K562 (cell line): ENCODE measurements around the gene PLOD1. TPM values are rescaled to one million over a fixed set of nuclear protein-coding genes. Genes with fewer than 3 reads are reported as not detected.

Source experiments
- ATAC-seq: fragments of 200-7000 bp; cut with Tn5 transposase; 3 replicates; pipeline ENCODE4 v1.9.1; 2020; ENCODE audit warnings: moderate library complexity
- BruUV-seq: library from RNA; stranded (reverse); fragments of 400-500 nt; replicated peaks from 2 replicates; lab custom pipeline; 2021; lab: Mats Ljungman, UMichigan
- CTCF ChIA-PET: fragments of 300-600 bp; formaldehyde crosslinking; extraction: SDS; loops from one replicate; lab custom pipeline; 2021; ENCODE audit warnings: low intra/inter-chr PET ratio; lab: Yijun Ruan, JAX
- POLR2A ChIA-PET: fragments of 300-600, 350-650 bp; sonication (Branson Sonifier 250); formaldehyde crosslinking; extraction: SDS; loops from one replicate; lab custom pipeline; 2021; ENCODE audit warnings: antibody characterized with exemption, inconsistent platforms; lab: Yijun Ruan, JAX
- DNase-seq, 4 experiments: peaks; one replicate each; pipeline versions ENCODE4 v3.0.0 to v3.0.0-alpha.2; 2011 to 2018; ENCODE audit warnings: low spot score in 3 of 4, mixed read lengths in 3 of 4; ENCODE audit errors: extremely low read depth in 1 of 4
- FAIRE-seq: peaks from 2 replicates; lab custom pipeline; 2011; peaks lifted over from hg19 to GRCh38; lab: Jason Lieb, UNC
- H2AFZ ChIP-seq: 2 replicates; pipeline ENCODE4 v1.6.0; 2011; ENCODE audit warnings: low read depth, low read length, control low read depth, inconsistent platforms
- H3K27ac ChIP-seq: fragments of 200-600 bp; 3 replicates; pipeline ENCODE4 v1.8.0; 2011; ENCODE audit warnings: low read depth, mild to moderate bottlenecking, control low read depth, inconsistent platforms, low read length, moderate library complexity, mixed read lengths; ENCODE audit errors: extremely low read depth
- H3K27me3 ChIP-seq, 2 experiments: fragments of 300-600 bp in 1 of 2; 2 replicates in 1 of 2; 3 replicates in 1 of 2; pipeline versions ENCODE4 v1.6.0 to v1.8.0; 2011; ENCODE audit warnings: inconsistent platforms in 2 of 2, low read length in 2 of 2, mild to moderate bottlenecking in 1 of 2, mixed read lengths in 1 of 2, moderate library complexity in 1 of 2; ENCODE audit not compliant: control insufficient read depth in 2 of 2, insufficient read depth in 2 of 2
- H3K36me3 ChIP-seq: fragments of 300-600 bp; 3 replicates; pipeline ENCODE4 v1.8.0; 2011; ENCODE audit warnings: mild to moderate bottlenecking, low read length, inconsistent platforms; ENCODE audit not compliant: control insufficient read depth, insufficient read depth
- H3K4me1 ChIP-seq, 2 experiments: fragments of 200-600 bp in 1 of 2; replicated peaks in 1 of 2; 2 replicates in 1 of 2; 3 replicates in 1 of 2; pipeline versions ENCODE4 v1.5.1 to v1.8.0; 2011; ENCODE audit warnings: inconsistent platforms in 2 of 2, low read length in 2 of 2, mild to moderate bottlenecking in 1 of 2, mixed read lengths in 1 of 2, moderate library complexity in 1 of 2; ENCODE audit not compliant: control insufficient read depth in 2 of 2, insufficient read depth in 2 of 2
- H3K4me2 ChIP-seq: 2 replicates; pipeline ENCODE4 v1.6.1; 2011; ENCODE audit warnings: low read length, control low read depth, inconsistent platforms, mixed read lengths; ENCODE audit not compliant: insufficient read depth
- H3K4me3 ChIP-seq: fragments of 200-600 bp; sonication (generic), shearing (Covaris generic); 2 replicates; pipeline ENCODE4 v1.5.1; 2016; ENCODE audit warnings: control low read depth, inconsistent platforms
- H3K79me2 ChIP-seq: fragments of 200-600 bp; 3 replicates; pipeline ENCODE4 v1.8.0; 2011; ENCODE audit warnings: low read length, inconsistent platforms; ENCODE audit not compliant: control insufficient read depth, insufficient read depth
- H3K9ac ChIP-seq, 2 experiments: 2 replicates each; pipeline versions ENCODE4 v1.6.0 to v1.6.1; 2011; ENCODE audit warnings: low read depth in 2 of 2, low read length in 2 of 2, control low read depth in 1 of 2, inconsistent platforms in 1 of 2, mild to moderate bottlenecking in 1 of 2, mixed read lengths in 1 of 2; ENCODE audit not compliant: insufficient read depth in 1 of 2
- H3K9me1 ChIP-seq: one replicate; pipeline ENCODE4 v1.6.0; 2011; ENCODE audit warnings: inconsistent platforms, mild to moderate bottlenecking, low read length, moderate library complexity; ENCODE audit not compliant: control insufficient read depth, insufficient read depth
- H3K9me3 ChIP-seq: replicated peaks from 2 replicates; pipeline ENCODE4 v1.5.1; 2011; ENCODE audit warnings: low read depth, low read length, inconsistent platforms; ENCODE audit not compliant: control insufficient read depth, insufficient read depth
- H4K20me1 ChIP-seq: replicated peaks from 2 replicates; pipeline ENCODE4 v1.6.1; 2011; ENCODE audit warnings: low read length, inconsistent platforms, mixed read lengths; ENCODE audit not compliant: control insufficient read depth, insufficient read depth
- ARHGAP35 ChIP-seq: fragments of 450-650 bp; IDR thresholded peaks from 2 replicates; pipeline ENCODE4 v1.6.1; 2018; ENCODE audit not compliant: partially characterized antibody
- BCOR ChIP-seq: fragments of 450-650 bp; IDR thresholded peaks from 2 replicates; pipeline ENCODE4 v1.6.1; 2016
- CHD1 ChIP-seq: fragments of 200-600 bp; sonication (generic); IDR thresholded peaks from one replicate; pipeline ENCODE4 v1.6.1; 2012; ENCODE audit warnings: mild to moderate bottlenecking, moderate library complexity, low read length, inconsistent platforms
- MEF2D ChIP-seq: conservative IDR thresholded peaks from 2 replicates; pipeline ENCODE4 v1.6.1; 2016; ENCODE audit warnings: low read depth, missing genetic modification characterization, missing compliant biosample characterization
- NFYB ChIP-seq: IDR thresholded peaks from 2 replicates; pipeline ENCODE4 v1.6.1; 2011; ENCODE audit warnings: mild to moderate bottlenecking, moderate library complexity; ENCODE audit not compliant: insufficient read length; ENCODE audit errors: extremely low read depth
- PCBP2 ChIP-seq: fragments of 200-400 bp; formaldehyde crosslinking; IDR thresholded peaks from 2 replicates; pipeline ENCODE4 v1.6.1; 2018; ENCODE audit warnings: low read length, low read depth, mild to moderate bottlenecking, moderate library complexity; ENCODE audit not compliant: poor library complexity, severe bottlenecking
- PTBP1 ChIP-seq: fragments of 200-400 bp; formaldehyde crosslinking; IDR thresholded peaks from 2 replicates; pipeline ENCODE4 v1.6.1; 2017; ENCODE audit warnings: low read depth, low read length
- RREB1 ChIP-seq: fragments of 250-450 bp; sonication (Bioruptor Pico); IDR thresholded peaks from 2 replicates; pipeline ENCODE4 v1.4.0; 2020
- ZBTB7A ChIP-seq: IDR thresholded peaks from 2 replicates; pipeline ENCODE4 v1.6.1; 2011; ENCODE audit warnings: low read depth, mild to moderate bottlenecking, low read length, moderate library complexity, borderline replicate concordance; ENCODE audit not compliant: control insufficient read depth
- ZNF436 ChIP-seq: fragments of 250-450, 450-650 bp; sonication (Bioruptor Pico); formaldehyde crosslinking; IDR thresholded peaks from 2 replicates; pipeline ENCODE4 v1.7.0; 2020; ENCODE audit warnings: mild to moderate bottlenecking
- ZNF511 ChIP-seq: sonication (generic); formaldehyde crosslinking; IDR thresholded peaks from 2 replicates; pipeline ENCODE4 v1.8.0; 2022; ENCODE audit warnings: mild to moderate bottlenecking, missing genetic modification reagents
- ZNF707 ChIP-seq: fragments of 250-450 bp; sonication (Bioruptor Pico); conservative IDR thresholded peaks from 2 replicates; pipeline ENCODE4 v1.8.0; 2022; ENCODE audit warnings: inconsistent platforms, mild to moderate bottlenecking, moderate library complexity
- ZNF76 ChIP-seq: fragments of 250-450 bp; sonication (Bioruptor Pico); IDR thresholded peaks from 2 replicates; pipeline ENCODE4 v1.4.0; 2020; ENCODE audit warnings: mild to moderate bottlenecking, moderate library complexity, borderline replicate concordance
- WGBS: fragments of 100-300 bp; shearing (Covaris generic); methylation state at CpG from one replicate; pipeline ENCODE4 v1.1.6; 2016; ENCODE audit warnings: low coverage, mixed read lengths; ENCODE audit not compliant: insufficient coverage; ENCODE audit errors: missing lambda C conversion rate; 5-methylcytosine and 5-hydroxymethylcytosine counted together
- in situ Hi-C: fragments of 300-500 bp; cut with MboI; formaldehyde crosslinking; loops from 4 replicates; pipeline ENCODE4 v1.15.0; 2018; ENCODE audit warnings: inconsistent platforms, mixed read lengths
- intact Hi-C: fragments of 100-400 bp; cut with micrococcal nuclease; formaldehyde crosslinking; loops from 2 replicates; pipeline ENCODE4 v1.14.2; 2022
- polyA plus RNA-seq, 8 experiments: library from polyadenylated mRNA; depleted of rRNA in 4 of 8; stranded (reverse) in 5 of 8; unstranded in 3 of 8; fragments of >200 nt; fragmentation: Nextera tagmentation in 2 of 8; fragmentation: Illumina TruSeq in 1 of 8; extraction: Ambion mirVana in 2 of 8; extraction: Trizol in 1 of 8; gene quantifications; 2 replicates each; pipeline versions ENCODE4 v1.2.1 to v1.2.3, GENCODE V29; 2011 to 2014; ENCODE audit warnings: inconsistent platforms in 1 of 8, missing spikeins in 1 of 8
- total RNA-seq, 7 experiments: library from RNA; depleted of rRNA in 6 of 7; stranded (reverse); fragments of >200 nt in 6 of 7; fragmentation: Illumina TruSeq in 2 of 7; extraction: Trizol in 2 of 7; gene quantifications; 2 replicates each; pipeline versions ENCODE4 v1.2.1 to v1.2.3, GENCODE V29; 2011 to 2021; ENCODE audit warnings: low replicate concordance in 1 of 7

PLOD1 gene
- total and polyA plus RNA-seq, 9 of the 15 experiments (the other 6 are each of a cell fraction or from before 2014, with no cell fraction given), result 16.6 to 90.8 (median 52.7) TPM

- TF ChIP-seq ARHGAP35 (no peak), ZNF707 (CRISPR knock-in tag) (no peak), BCOR (peak; percentile 88), MEF2D (tag) (no peak), PTBP1 (0 out of 2 replicates have a peak, but pooled peaks have one; percentile 52)
These were observed 46.2 kb upstream of the PLOD1 start (continued) for GRCh38 chr1:11888206-11888876.

- no peak for TF ChIP-seq RREB1
- no peak for TF ChIP-seq PCBP2
- no peak for TF ChIP-seq ZNF436 (CRISPR knock-in tag)
- no peak for TF ChIP-seq ZNF511 (CRISPR knock-in tag)
- no peak for TF ChIP-seq ZNF76 (CRISPR knock-in tag)
- no peak for TF ChIP-seq ZBTB7A
- TF ChIP-seq NFYB, result no peak
- no peak for TF ChIP-seq CHD1
- FAIRE-seq (no peak), DNase-seq (no peak), ATAC-seq (no peak)
- Histone ChIP-seq H4K20me1 (no peaks in the 10 kb centered on the region), H3K36me3 (no peaks in the 10 kb centered on the region), H3K4me3 (no peak overlapping the region), H3K9me3 (no peaks in the 10 kb centered on the region), H3K4me1 (peaks cover 6 to 31% of the 10 kb centered on the region in 2 experiments; a peak in 4 of 5 replicates), H3K79me2 (no peaks in the 10 kb centered on the region), H3K4me2 (no peak overlapping the region), H3K9me1 (no peaks in the 10 kb centered on the region), H3K27ac (no peak overlapping the region), H2AFZ (0 out of 2 replicates have a peak overlapping the region, but pooled peaks have one; percentile 10), H3K27me3 (no peaks in the 10 kb centered on the region), H3K9ac (peak overlapping the region in 1 of 2 experiments; percentile 82; a peak in 2 of 4 replicates)
- WGBS, result 20% methylated on average over 3 of the region's 3 CpGs
- ChIA-PET POLR2A (interaction anchor here (0.5 to 6.1 kb wide), 4 partner anchors 20 to 117 kb away, joined by 3 to 78 read pairs (median 3); no protein-coding TSS in a partner anchor), CTCF (no interaction called here)
- intact Hi-C loops (loop anchor here (10.0 kb wide), 1 partner anchor 224 kb away; the partner anchor contains the start of gene FBXO6), in situ Hi-C loops (no loop called here)
- BruUV-seq, result no TSS peak
These were observed 45.7 kb upstream of the PLOD1 start for GRCh38 chr1:11888877-11889208.
